Upper lobe of left lung (tissue), 6 donors: ENCODE results near the gene NHLH2. TPM values are rescaled to one million over a fixed set of nuclear protein-coding genes. Genes with fewer than 3 reads are reported as not detected.

ENCODE experiments used
- ATAC-seq, 2 donors: fragments of 200-7000 bp; cut with Tn5 transposase; one replicate each; pipeline ENCODE4 v1.9.1; 2022; ENCODE audit warnings: mild to moderate bottlenecking in 2 of 2, moderate library complexity in 2 of 2; ENCODE audit not compliant: low FRiP score in 2 of 2
- DNase-seq, 2 donors: peaks; one replicate each; pipeline ENCODE4 v3.0.0-alpha.2; 2019 to 2020
- H3K27ac ChIP-seq, 4 donors: fragments of 200-600 bp; sonication (generic); one replicate each; pipeline ENCODE4 v1.5.1; 2016 to 2019
- H3K27me3 ChIP-seq, 4 donors: fragments of 200-600 bp; sonication (generic); one replicate each; pipeline ENCODE4 v1.5.1; 2017 to 2019
- H3K36me3 ChIP-seq, 4 donors: fragments of 200-600 bp; sonication (generic); one replicate each; pipeline ENCODE4 v1.5.1; 2016 to 2019
- H3K4me1 ChIP-seq, 4 donors: fragments of 200-600 bp; sonication (generic); one replicate each; pipeline ENCODE4 v1.5.1; 2018 to 2019
- H3K4me3 ChIP-seq, 4 donors: fragments of 200-600 bp; sonication (generic); one replicate each; pipeline ENCODE4 v1.5.1; 2017 to 2019; ENCODE audit warnings: mild to moderate bottlenecking in 2 of 4, moderate library complexity in 1 of 4
- H3K9me3 ChIP-seq, 4 donors: fragments of 200-600 bp; sonication (generic); one replicate each; pipeline ENCODE4 v1.5.1; 2018 to 2019
- CTCF ChIP-seq, 6 experiments: fragments of 450-650 bp in 4 of 6; fragments of 200-600 bp in 2 of 6; sonication (generic) in 2 of 6; IDR thresholded peaks; one replicate each; pipeline ENCODE4 v1.5.1; 2016 to 2019; ENCODE audit warnings: antibody characterized with exemption in 6 of 6
- EP300 ChIP-seq, 4 donors: sonication (generic); formaldehyde crosslinking; IDR thresholded peaks; one replicate each; pipeline ENCODE4 v1.5.1; 2017; ENCODE audit warnings: antibody characterized with exemption in 4 of 4, control low read depth in 2 of 4
- POLR2A ChIP-seq, 4 donors: fragments of 450-650 bp; IDR thresholded peaks; one replicate each; pipeline ENCODE4 v1.5.1; 2016 to 2017; ENCODE audit warnings: antibody characterized with exemption in 4 of 4, mild to moderate bottlenecking in 2 of 4
- POLR2AphosphoS5 ChIP-seq, 2 donors: sonication (generic); formaldehyde crosslinking; IDR thresholded peaks; one replicate each; pipeline ENCODE4 v1.5.1; 2017; ENCODE audit warnings: antibody characterized with exemption in 2 of 2
- WGBS, 2 donors: methylation state at CpG; one replicate each; pipeline ENCODE4 v1.1.5; 2017 to 2018; 5-methylcytosine and 5-hydroxymethylcytosine counted together
- total RNA-seq, 6 donors: library from RNA; depleted of rRNA in 4 of 6; stranded (reverse); fragments of >200 nt in 4 of 6; gene quantifications; one replicate each; pipeline versions ENCODE4 v1.1.0 to v1.2.1, GENCODE V29; 2016 to 2021
- donor health status: DM: no; HTN: no; CAD: no; lungs with moderate emphysema.
- donor health status: DM: no; HTN: yes; CAD: no; lungs with severe emphysema.

NHLH2 gene
- total RNA-seq, 6 donors from 2014 or later: 0.30 to 1.3 (median 0.41) TPM; not detected in 2

- peak overlapping the region in 3 of 4 donors; percentile 7 to 56 (median 37) for H3K27ac ChIP-seq
- ATAC-seq: peak; percentile 27 to 76
Measured at GRCh38 chr1:115810609-115811008, 30.3 kb downstream of the NHLH2 start.

GRCh38 chr1:115809847-115810246, 31.1 kb downstream of the NHLH2 start:
- no peak for ATAC-seq
- WGBS, 2 donors: 51 to 63% methylated on average over 2 of the region's 2 CpGs
- Histone ChIP-seq H3K36me3 (no peaks in the 10 kb centered on the region), H3K4me3 (no peak overlapping the region), H3K27me3 (no peaks in the 10 kb centered on the region), H3K9me3 (no peaks in the 10 kb centered on the region), H3K27ac (no peak overlapping the region), H3K4me1 (peaks cover 20 to 31% (median 29%) of the 10 kb centered on the region in 4 donors)
- TF ChIP-seq POLR2AphosphoS5 (IDR thresholded peaks at IDR 0.05) (no peak), CTCF (IDR thresholded peaks at IDR 0.05) (no peak), EP300 (IDR thresholded peaks at IDR 0.05) (no peak)
- no peak for DNase-seq

More at GRCh38 chr1:115810609-115811008, 30.3 kb downstream of the NHLH2 start:
- Histone ChIP-seq H3K27me3 (no peaks in the 10 kb centered on the region), H3K4me1 (peaks cover 20 to 38% (median 29%) of the 10 kb centered on the region in 4 donors), H3K9me3 (no peaks in the 10 kb centered on the region), H3K4me3 (no peak overlapping the region), H3K36me3 (no peaks in the 10 kb centered on the region)
- TF ChIP-seq EP300 (IDR thresholded peaks at IDR 0.05) (peak in 1 of 4 donors; percentile 47), POLR2AphosphoS5 (IDR thresholded peaks at IDR 0.05) (peak in 1 of 2 donors; percentile 15), POLR2A (IDR thresholded peaks at IDR 0.05) (no peak)
- peak in 1 of 2 donors; percentile 50 for DNase-seq
- WGBS, 2 donors: 75 to 78% methylated on average over 2 of the region's 2 CpGs

GRCh38 chr1:115809076-115809475, 31.9 kb downstream of the NHLH2 start:
- H3K9me3 ChIP-seq: no peaks in the 10 kb centered on the region
- H3K27ac ChIP-seq: no peak overlapping the region
- ATAC-seq (no peak), DNase-seq (no peak)
- no peak overlapping the region for H3K4me3 ChIP-seq
- H3K27me3 ChIP-seq: no peaks in the 10 kb centered on the region
- H3K4me1 ChIP-seq: peaks cover 20 to 30% (median 29%) of the 10 kb centered on the region in 4 donors
- no peaks in the 10 kb centered on the region for H3K36me3 ChIP-seq
- TF ChIP-seq POLR2AphosphoS5 (IDR thresholded peaks at IDR 0.05) (no peak), EP300 (IDR thresholded peaks at IDR 0.05) (no peak), POLR2A (IDR thresholded peaks at IDR 0.05) (no peak), CTCF (IDR thresholded peaks at IDR 0.05) (no peak)

- H3K9me3 ChIP-seq: no peaks in the 10 kb centered on the region
- 2 to 4% methylated on average over 2 of the region's 2 CpGs for WGBS, 2 donors
- peak; percentile 74 to 87 for ATAC-seq
- no peaks in the 10 kb centered on the region for H3K36me3 ChIP-seq
- H3K4me3 ChIP-seq: no peak overlapping the region
- no peak overlapping the region for H3K27ac ChIP-seq
- no peaks in the 10 kb centered on the region for H3K27me3 ChIP-seq
- peak in 1 of 2 donors; percentile 56 for DNase-seq
- peaks cover 20 to 30% (median 29%) of the 10 kb centered on the region in 4 donors for H3K4me1 ChIP-seq
- no peak for TF ChIP-seq EP300 (IDR thresholded peaks at IDR 0.05)
- TF ChIP-seq POLR2A (IDR thresholded peaks at IDR 0.05): no peak
- no peak for TF ChIP-seq POLR2AphosphoS5 (IDR thresholded peaks at IDR 0.05)
- TF ChIP-seq CTCF (IDR thresholded peaks at IDR 0.05): peak; percentile 34 to 76 (median 56)
Measured at GRCh38 chr1:115807723-115808122, 33.2 kb downstream of the NHLH2 start.

- no peak for ATAC-seq
- no peaks in the 10 kb centered on the region for H3K9me3 ChIP-seq
Measured at GRCh38 chr1:115805597-115805996, 35.3 kb downstream of the NHLH2 start.

More at GRCh38 chr1:115805597-115805996, 35.3 kb downstream of the NHLH2 start:
- H3K27me3 ChIP-seq: no peaks in the 10 kb centered on the region
- TF ChIP-seq CTCF (IDR thresholded peaks at IDR 0.05) (no peak), POLR2AphosphoS5 (IDR thresholded peaks at IDR 0.05) (no peak), EP300 (IDR thresholded peaks at IDR 0.05) (no peak), POLR2A (IDR thresholded peaks at IDR 0.05) (no peak)
- 100% methylated on average over 1 of the region's 1 CpG for WGBS, 2 donors
- no peak overlapping the region for H3K27ac ChIP-seq
- no peaks in the 10 kb centered on the region for H3K36me3 ChIP-seq
- H3K4me3 ChIP-seq: no peak overlapping the region
- DNase-seq: no peak
- peaks cover 14 to 23% (median 20%) of the 10 kb centered on the region in 4 donors for H3K4me1 ChIP-seq
